Measurements from ENCODE around the gene MARK1. TPM values are rescaled to one million over a fixed set of nuclear protein-coding genes. Genes with fewer than 3 reads are reported as not detected.

Gene MARK1
- total RNA-seq, 3 donors from 2014 or later, result 6.6 to 13.8 (median 9.8) TPM

- Histone ChIP-seq H3K36me3 (no peaks in the 10 kb centered on the region), H3K27ac (no peak overlapping the region), H3K9me3 (no peaks in the 10 kb centered on the region), H3K4me3 (no peak overlapping the region), H3K4me1 (no peaks in the 10 kb centered on the region), H3K27me3 (no peaks in the 10 kb centered on the region)
- intact Hi-C loops (cut with DNase I; ENCODE audit: low total_unique reads), result no loop called here
- no peak for TF ChIP-seq CTCF (IDR thresholded peaks at IDR 0.05)
- no peak for TF ChIP-seq POLR2AphosphoS5 (IDR thresholded peaks at IDR 0.05)
- TF ChIP-seq POLR2A (IDR thresholded peaks at IDR 0.05), result no peak
- DNase-seq (ENCODE audit: low spot score in 2 of 2), result no peak
Observed at GRCh38 chr1:220514256-220514655, 13.7 kb upstream of the MARK1 start.

- Histone ChIP-seq H3K9me3 (no peaks in the 10 kb centered on the region), H3K4me3 (no peak overlapping the region), H3K4me1 (no peaks in the 10 kb centered on the region), H3K36me3 (no peaks in the 10 kb centered on the region), H3K27me3 (no peaks in the 10 kb centered on the region), H3K27ac (peak overlapping the region in 1 of 2 donors; percentile 67)
- DNase-seq (ENCODE audit: low spot score in 2 of 2), result no peak
- no peak for TF ChIP-seq POLR2A (IDR thresholded peaks at IDR 0.05)
- TF ChIP-seq POLR2AphosphoS5 (IDR thresholded peaks at IDR 0.05), result no peak
- no peak for TF ChIP-seq CTCF (IDR thresholded peaks at IDR 0.05)
- intact Hi-C loops (cut with DNase I; ENCODE audit: low total_unique reads), result no loop called here
Observed at GRCh38 chr1:220516014-220516721, 11.8 kb upstream of the MARK1 start.

DNA sequence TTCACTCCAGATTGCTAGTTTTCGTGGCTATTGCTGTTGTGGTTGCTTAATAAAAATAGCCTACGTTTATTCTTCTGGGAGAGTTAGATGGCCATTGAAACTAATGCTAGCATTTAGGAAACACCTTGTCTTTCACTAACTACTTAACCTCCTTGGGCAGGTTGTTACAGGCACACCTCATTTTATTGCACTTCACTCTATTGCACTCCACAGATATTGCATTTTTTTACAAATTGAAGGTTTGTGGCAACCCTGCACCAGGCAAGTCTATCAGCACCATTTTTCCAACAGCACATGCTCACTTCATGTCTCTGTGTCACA lies 11.3 kb upstream of the MARK1 start:
- intact Hi-C loops (cut with DNase I; ENCODE audit: low total_unique reads), result no loop called here
- Histone ChIP-seq H3K27me3 (no peaks in the 10 kb centered on the region), H3K36me3 (no peaks in the 10 kb centered on the region), H3K9me3 (no peaks in the 10 kb centered on the region), H3K4me1 (no peaks in the 10 kb centered on the region), H3K4me3 (no peak overlapping the region), H3K27ac (no peak overlapping the region)
- TF ChIP-seq POLR2A (IDR thresholded peaks at IDR 0.05), result no peak
- no peak for TF ChIP-seq POLR2AphosphoS5 (IDR thresholded peaks at IDR 0.05)
- no peak for TF ChIP-seq CTCF (IDR thresholded peaks at IDR 0.05)
- no peak for DNase-seq (ENCODE audit: low spot score in 2 of 2)

DNA sequence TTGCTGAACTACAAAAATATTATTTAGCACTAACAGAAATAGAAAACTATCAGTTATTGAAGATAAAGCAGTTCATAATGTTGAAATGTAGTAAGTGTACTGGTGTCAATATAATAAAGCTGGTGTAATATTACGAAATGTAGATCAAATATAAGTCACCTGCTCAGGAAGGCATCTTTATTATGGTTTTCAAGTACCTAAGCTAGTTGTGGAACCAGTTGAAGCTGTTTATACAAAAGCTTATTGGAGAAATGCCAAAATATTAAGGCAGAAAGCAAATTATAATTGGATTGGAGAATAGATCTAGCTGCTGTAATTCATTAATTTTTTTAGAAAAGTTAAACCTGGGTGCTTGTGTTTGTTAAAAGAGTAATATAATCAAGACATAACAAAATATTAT lies 6.2 kb upstream of the MARK1 start:
- TF ChIP-seq POLR2AphosphoS5 (IDR thresholded peaks at IDR 0.05) (no peak), CTCF (IDR thresholded peaks at IDR 0.05) (no peak), POLR2A (IDR thresholded peaks at IDR 0.05) (no peak)
- H3K4me3 ChIP-seq, result no peak overlapping the region
- no peaks in the 10 kb centered on the region for H3K9me3 ChIP-seq
- no peak for DNase-seq (ENCODE audit: low spot score in 2 of 2)
- H3K36me3 ChIP-seq, result no peaks in the 10 kb centered on the region
- H3K27me3 ChIP-seq, result no peaks in the 10 kb centered on the region
- H3K27ac ChIP-seq, result no peak overlapping the region
- intact Hi-C loops (cut with DNase I; ENCODE audit: low total_unique reads), result no loop called here
- H3K4me1 ChIP-seq, result no peaks in the 10 kb centered on the region

DNA sequence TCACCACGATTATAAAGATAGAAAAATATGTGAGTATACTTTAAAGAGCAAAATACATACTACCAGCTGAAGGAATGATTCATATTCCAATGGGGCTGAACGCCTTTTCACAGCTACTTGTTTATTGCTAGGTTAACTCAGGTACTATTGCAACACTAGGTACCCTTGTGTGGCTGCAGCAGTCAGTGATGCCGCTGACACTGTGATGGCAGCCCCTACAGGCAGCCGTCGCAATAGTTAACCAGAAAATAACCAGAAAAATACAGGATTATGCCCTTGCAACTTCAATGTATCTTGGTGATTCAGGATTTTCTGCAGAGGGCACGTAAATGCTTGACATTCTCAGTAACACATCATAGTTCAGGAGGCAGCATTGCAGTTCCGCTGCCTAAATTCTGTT lies 1.6 kb upstream of the MARK1 start:
- Histone ChIP-seq H3K4me1 (no peaks in the 10 kb centered on the region), H3K4me3 (no peak overlapping the region), H3K36me3 (no peaks in the 10 kb centered on the region), H3K27ac (no peak overlapping the region), H3K27me3 (no peaks in the 10 kb centered on the region), H3K9me3 (no peaks in the 10 kb centered on the region)
- TF ChIP-seq POLR2A (IDR thresholded peaks at IDR 0.05), result no peak
- TF ChIP-seq POLR2AphosphoS5 (IDR thresholded peaks at IDR 0.05), result no peak
- TF ChIP-seq CTCF (IDR thresholded peaks at IDR 0.05), result no peak
- DNase-seq (ENCODE audit: low spot score in 2 of 2), result no peak
- intact Hi-C loops (cut with DNase I; ENCODE audit: low total_unique reads), result no loop called here
